ENCODE data around the gene MSH4.
"Not testable (repeated sequence)": the region's sequence is repeated elsewhere in the genome, so short reads cannot be mapped to it uniquely, and the experiment has no call there.

DNA sequence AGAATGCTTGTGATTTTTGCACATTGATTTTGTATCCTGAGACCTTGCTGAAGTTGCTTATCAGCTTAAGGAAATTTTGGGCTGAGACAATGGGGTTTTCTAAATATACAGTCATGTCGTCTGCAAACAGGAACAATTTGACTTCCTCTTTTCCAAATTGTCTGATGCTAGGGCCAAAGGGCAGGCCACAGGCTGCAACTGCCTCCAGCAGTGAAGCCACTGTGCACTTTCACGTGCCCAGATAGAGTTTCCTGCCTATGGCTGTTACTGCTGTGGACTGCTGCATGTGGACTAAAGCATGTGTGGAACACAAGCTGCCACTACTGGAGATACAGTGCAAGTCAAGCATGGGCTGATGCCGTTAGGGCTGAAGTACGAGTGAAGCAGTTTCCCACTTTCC lies 146.4 kb downstream of the MSH4 start:
- TF ChIP-seq POLR2AphosphoS5 (IDR thresholded peaks at IDR 0.05; ENCODE audit: borderline replicate concordance, low read depth, low read length); EZH2 (IDR thresholded peaks at IDR 0.05): not testable (repeated sequence)
